HUES6 (cell line): Measurements from ENCODE around the gene PLAAT4.

Source experiments
- H3K27ac ChIP-seq: 2 replicates; pipeline ENCODE4 v1.7.0; 2013; ENCODE audit warnings: low read depth, mild to moderate bottlenecking, low read length, inconsistent platforms
- H3K27me3 ChIP-seq: 2 replicates; pipeline ENCODE4 v1.6.1; 2013; ENCODE audit warnings: low read length; ENCODE audit not compliant: control insufficient read depth, insufficient read depth
- H3K36me3 ChIP-seq: 2 replicates; pipeline ENCODE4 v1.6.1; 2013; ENCODE audit warnings: low read length; ENCODE audit not compliant: control insufficient read depth, insufficient read depth
- H3K4me1 ChIP-seq: 2 replicates; pipeline ENCODE4 v1.6.1; 2013; ENCODE audit warnings: low read length; ENCODE audit not compliant: control insufficient read depth, insufficient read depth
- H3K4me3 ChIP-seq: 2 replicates; pipeline ENCODE4 v1.5.1; 2013; ENCODE audit warnings: low read depth, low read length
- H3K9ac ChIP-seq: one replicate; pipeline ENCODE4 v1.6.1; 2013; ENCODE audit warnings: mild to moderate bottlenecking, low read length
- H3K9me3 ChIP-seq: 2 replicates; pipeline ENCODE4 v1.6.1; 2013; ENCODE audit warnings: low read depth, low read length; ENCODE audit not compliant: control insufficient read depth, insufficient read depth

PLAAT4 gene

DNA sequence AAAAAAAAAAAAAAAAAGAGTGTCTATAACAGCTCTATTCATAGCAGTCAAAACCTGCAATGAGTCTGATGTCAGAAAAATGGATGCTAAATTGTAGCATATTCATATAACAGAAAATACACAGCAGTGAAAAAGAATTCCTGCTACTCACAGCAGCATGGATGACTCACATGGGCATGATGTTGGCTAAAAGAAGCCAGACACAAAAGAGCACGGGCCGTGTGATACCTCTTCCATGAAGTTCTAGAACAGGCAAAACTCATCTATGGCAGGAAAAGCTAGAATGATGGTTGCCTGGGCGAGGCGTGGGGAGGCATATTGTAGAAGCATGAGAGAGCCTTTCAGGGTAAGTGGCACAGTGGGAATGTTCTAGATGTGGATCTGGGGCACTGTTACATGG, 58.7 kb downstream of the PLAAT4 start:
- Histone ChIP-seq H3K4me3 (no peak overlapping the region), H3K9ac (no peak overlapping the region), H3K36me3 (peaks cover 91% of the 10 kb centered on the region), H3K9me3 (peaks cover 5% of the 10 kb centered on the region), H3K27me3 (no peaks in the 10 kb centered on the region), H3K4me1 (no peaks in the 10 kb centered on the region), H3K27ac (no peak overlapping the region)
